IMR-90 (cell line): ENCODE data around the gene CIROP. TPM values are rescaled to one million over a fixed set of nuclear protein-coding genes. Genes with fewer than 3 reads are reported as not detected.

Experiments
- ATAC-seq: fragments of 200-7000 bp; cut with Tn5 transposase; 2 replicates; pipeline ENCODE4 v1.9.1; 2020; ENCODE audit warnings: low read depth, mild to moderate bottlenecking, moderate library complexity
- BruUV-seq: library from RNA; stranded (reverse); fragments of 400-500 nt; replicated peaks from 2 replicates; lab custom pipeline; 2021; lab: Mats Ljungman, UMichigan
- CTCF ChIA-PET: fragments of 300-600 bp; formaldehyde crosslinking; extraction: SDS; loops from one replicate; lab custom pipeline; 2021; ENCODE audit warnings: antibody characterized with exemption; lab: Yijun Ruan, JAX
- POLR2A ChIA-PET: fragments of 300-600 bp; sonication (Branson Sonifier 250); formaldehyde crosslinking; loops from one replicate; lab custom pipeline; 2022; ENCODE audit warnings: antibody characterized with exemption; ENCODE audit not compliant: unreplicated experiment; lab: Charles Lee
- DNase-seq: peaks from one replicate; pipeline ENCODE4 v3.0.0; 2013
- H2AFZ ChIP-seq: replicated peaks from 2 replicates; pipeline ENCODE3; 2013; ENCODE audit warnings: low read length, mild to moderate bottlenecking; ENCODE audit not compliant: poor library complexity
- H2AK5ac ChIP-seq: 2 replicates; pipeline ENCODE4 v1.6.1; 2013; ENCODE audit warnings: low read depth, low read length, inconsistent platforms
- H2AK9ac ChIP-seq: replicated peaks from 2 replicates; pipeline ENCODE3; 2013; ENCODE audit warnings: mild to moderate bottlenecking, low read depth, low read length, moderate library complexity; ENCODE audit not compliant: poor library complexity
- H2BK120ac ChIP-seq: 2 replicates; pipeline ENCODE4 v1.6.1; 2013; ENCODE audit warnings: low read depth, low read length, inconsistent platforms
- H2BK15ac ChIP-seq: 3 replicates; pipeline ENCODE4 v1.6.1; 2013; ENCODE audit warnings: low read depth, low read length, inconsistent platforms
- H2BK20ac ChIP-seq: 2 replicates; pipeline ENCODE4 v1.6.1; 2013; ENCODE audit warnings: low read depth, mild to moderate bottlenecking, inconsistent platforms, low read length, moderate library complexity
- H2BK5ac ChIP-seq: 2 replicates; pipeline ENCODE4 v1.6.1; 2013; ENCODE audit warnings: mild to moderate bottlenecking, low read depth, low read length, inconsistent platforms; ENCODE audit not compliant: poor library complexity, severe bottlenecking
- H3K14ac ChIP-seq: replicated peaks from 2 replicates; pipeline ENCODE4 v1.6.1; 2013; ENCODE audit warnings: low read depth, low read length, inconsistent platforms
- H3K18ac ChIP-seq: 2 replicates; pipeline ENCODE4 v1.6.1; 2013; ENCODE audit warnings: low read depth, low read length, control low read depth
- H3K23ac ChIP-seq: 2 replicates; pipeline ENCODE4 v1.6.1; 2013; ENCODE audit warnings: low read depth, low read length, inconsistent platforms
- H3K27ac ChIP-seq: 2 replicates; pipeline ENCODE4 v1.5.1; 2013; ENCODE audit warnings: mild to moderate bottlenecking, control low read depth, low read length; ENCODE audit not compliant: insufficient read depth
- H3K27me3 ChIP-seq: 2 replicates; pipeline ENCODE4 v1.6.1; 2013; ENCODE audit warnings: low read length; ENCODE audit not compliant: control insufficient read depth, insufficient read depth
- H3K36me3 ChIP-seq: 2 replicates; pipeline ENCODE4 v1.6.1; 2013; ENCODE audit warnings: low read length, mixed read lengths; ENCODE audit not compliant: control insufficient read depth, insufficient read depth
- H3K4ac ChIP-seq: 2 replicates; pipeline ENCODE4 v1.6.1; 2013; ENCODE audit warnings: low read depth, low read length, inconsistent platforms
- H3K4me1 ChIP-seq: 2 replicates; pipeline ENCODE4 v1.6.1; 2013; ENCODE audit warnings: low read length, mixed read lengths; ENCODE audit not compliant: control insufficient read depth, insufficient read depth
- H3K4me2 ChIP-seq: 2 replicates; pipeline ENCODE4 v1.6.1; 2013; ENCODE audit warnings: low read depth, mild to moderate bottlenecking, control low read depth, low read length, moderate library complexity
- H3K4me3 ChIP-seq: 2 replicates; pipeline ENCODE4 v1.5.1; 2013; ENCODE audit warnings: low read depth, mild to moderate bottlenecking, control low read depth, low read length, moderate library complexity; ENCODE audit not compliant: insufficient read depth
- H3K56ac ChIP-seq: 2 replicates; pipeline ENCODE4 v1.6.1; 2013; ENCODE audit warnings: low read length, inconsistent platforms; ENCODE audit not compliant: insufficient read depth; ENCODE audit errors: extremely low read depth
- H3K79me1 ChIP-seq, 2 experiments: 2 replicates each; pipeline ENCODE4 v1.6.1; 2013; ENCODE audit warnings: low read length in 2 of 2, inconsistent platforms in 1 of 2, low read depth in 1 of 2
- H3K9ac ChIP-seq: 2 replicates; pipeline ENCODE4 v1.6.1; 2013; ENCODE audit warnings: low read depth, low read length, control low read depth
- H3K9me1 ChIP-seq: 2 replicates; pipeline ENCODE4 v1.6.1; 2013; ENCODE audit warnings: low read length, inconsistent platforms; ENCODE audit not compliant: insufficient read depth
- H3K9me3 ChIP-seq: 2 replicates; pipeline ENCODE4 v1.6.1; 2013; ENCODE audit warnings: low read length; ENCODE audit not compliant: control insufficient read depth, insufficient read depth
- H4K20me1 ChIP-seq: 2 replicates; pipeline ENCODE4 v1.6.1; 2013; ENCODE audit warnings: low read length, inconsistent platforms; ENCODE audit not compliant: insufficient read depth
- H4K5ac ChIP-seq: 2 replicates; pipeline ENCODE4 v1.6.1; 2013; ENCODE audit warnings: mild to moderate bottlenecking, low read depth, low read length, control low read depth
- H4K8ac ChIP-seq, 2 experiments: 2 replicates each; pipeline ENCODE4 v1.6.1; 2013; ENCODE audit warnings: low read depth in 2 of 2, low read length in 2 of 2, control low read depth in 1 of 2, inconsistent platforms in 1 of 2
- H4K91ac ChIP-seq: 2 replicates; pipeline ENCODE4 v1.6.1; 2013; ENCODE audit warnings: low read depth, low read length, inconsistent platforms; ENCODE audit not compliant: insufficient read depth
- CEBPB ChIP-seq: IDR thresholded peaks from 2 replicates; pipeline ENCODE4 v1.6.1; 2012; ENCODE audit warnings: low read depth, low read length, improper control_type of control experiment
- MAFK ChIP-seq: IDR thresholded peaks from 2 replicates; pipeline ENCODE4 v1.6.1; 2012; ENCODE audit warnings: low read depth, low read length, improper control_type of control experiment
- WGBS, 2 experiments: methylation state at CpG; one replicate each; pipeline versions ENCODE4 v1.1.5 to v1.1.7; 2013; ENCODE audit warnings: missing lambda C conversion rate in 2 of 2; ENCODE audit not compliant: insufficient read length in 1 of 2; ENCODE audit errors: extremely low coverage in 2 of 2; 5-methylcytosine and 5-hydroxymethylcytosine counted together
- dilution Hi-C: fragments of 300-500 bp; cut with HindIII; formaldehyde crosslinking; loops from one replicate; pipeline ENCODE4 v1.14.3; 2018; ENCODE audit warnings: low sequenced_read_pairs; ENCODE audit not compliant: unreplicated experiment
- in situ Hi-C: fragments of 300-500 bp; cut with MboI; formaldehyde crosslinking; loops from 3 replicates; pipeline ENCODE4 v1.14.3; 2019; ENCODE audit warnings: low sequenced_read_pairs, inconsistent platforms, mixed read lengths
- intact Hi-C: fragments of 100-400 bp; cut with micrococcal nuclease; formaldehyde crosslinking; loops from 2 replicates; pipeline ENCODE4 v1.10.0; 2022
- polyA plus RNA-seq, 3 experiments: library from polyadenylated mRNA; depleted of rRNA; stranded (reverse); fragments of >200 nt; gene quantifications; 2 replicates each; pipeline ENCODE4 v1.2.3, GENCODE V29; 2012; ENCODE audit warnings: low replicate concordance in 1 of 3
- total RNA-seq: library from RNA; depleted of rRNA; stranded (reverse); fragments of >200 nt; gene quantifications from 2 replicates; pipeline ENCODE4 v1.2.3, GENCODE V29; 2012

The CIROP gene
- total and polyA plus RNA-seq, 2 of the 4 experiments (the other 2 are of a cell fraction): 0.31 to 0.36 TPM

- Histone ChIP-seq H2BK20ac (no peak overlapping the region), H2BK120ac (no peak overlapping the region), H3K4ac (no peak overlapping the region), H3K4me1 (no peaks in the 10 kb centered on the region; the same call in 1 of the 2 replicates), H3K79me1 (peaks cover 26 to 31% of the 10 kb centered on the region in 2 experiments), H3K4me2 (no peak overlapping the region), H2AK5ac (no peak overlapping the region), H2AFZ (no peak overlapping the region), H4K20me1 (no peaks in the 10 kb centered on the region), H2AK9ac (no peak overlapping the region), H4K8ac (no peak overlapping the region), H4K91ac (no peak overlapping the region), H3K9ac (no peak overlapping the region), H3K36me3 (peaks cover 36% of the 10 kb centered on the region), H3K27ac (no peak overlapping the region), H2BK5ac (no peak overlapping the region), H3K14ac (no peak overlapping the region), H4K5ac (no peak overlapping the region), H3K9me1 (no peaks in the 10 kb centered on the region), H3K27me3 (no peaks in the 10 kb centered on the region), H2BK15ac (no peak overlapping the region), H3K9me3 (no peaks in the 10 kb centered on the region), H3K4me3 (no peak overlapping the region), H3K56ac (no peak overlapping the region), H3K18ac (no peak overlapping the region), H3K23ac (no peak overlapping the region)
- BruUV-seq: no TSS peak
- WGBS, 2 experiments: no CpG with 5 or more reads among the region's 3 CpGs
- dilution Hi-C loops: no loop called here
- TF ChIP-seq CEBPB (peak; percentile 44), MAFK (no peak)
- intact Hi-C loops: loop anchor here (1.0 kb wide), 1 partner anchor 13 kb away; no protein-coding TSS in a partner anchor
- DNase-seq: peak; percentile 27
- CTCF ChIA-PET: interaction anchor here (0.5 to 2.9 kb wide), 5 partner anchors 8 to 232 kb away, joined by 3 to 11 read pairs (median 4); partner anchors contain the start of gene ACIN1
- peak; percentile 56 for ATAC-seq
- POLR2A ChIA-PET: interaction anchor here (0.6 kb wide), 2 partner anchors 107 to 142 kb away, joined by 7 to 29 read pairs; no protein-coding TSS in a partner anchor
- in situ Hi-C loops: loop anchor here (25.0 kb wide), 1 partner anchor 1052 kb away; the partner anchor contains the start of genes EMC9, FITM1, PSME1 and PSME2
Observed at GRCh38 chr14:23085458-23085857, 19.3 kb downstream of the CIROP start.
